ENCODE results near the gene PLPPR1. TPM values are rescaled to one million over a fixed set of nuclear protein-coding genes. Genes with fewer than 3 reads are reported as not detected.
"Not testable (repeated sequence)": the region's sequence is repeated elsewhere in the genome, so short reads cannot be mapped to it uniquely, and the experiment has no call there.

The PLPPR1 gene
- total RNA-seq, 1 experiment from 2014 or later: not detected

DNA sequence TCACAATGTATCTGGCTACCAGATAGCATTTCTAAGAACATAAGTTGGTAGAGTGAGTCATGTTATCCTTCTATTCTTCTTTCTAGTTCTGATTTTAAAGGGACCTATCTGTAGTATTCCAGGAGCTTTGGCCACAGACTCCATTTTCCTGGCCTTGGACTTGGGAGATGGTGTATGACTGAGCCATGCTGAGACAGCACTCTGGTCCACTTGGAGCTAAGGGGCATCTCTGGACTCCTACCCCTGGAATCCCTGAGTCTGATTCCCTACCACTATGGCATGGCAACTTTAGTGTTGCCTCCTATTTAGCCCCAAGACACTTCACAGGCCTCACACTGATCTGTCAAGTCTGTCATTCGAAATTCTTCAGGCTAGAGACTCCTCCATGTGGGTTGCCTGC lies 297.5 kb downstream of the PLPPR1 start:
- Histone ChIP-seq H3K4me3 (ENCODE audit: low read depth, low read length, poor library complexity, severe bottlenecking) (no peak overlapping the region), H3K9me3 (ENCODE audit: low read depth, low read length, poor library complexity, severe bottlenecking) (no peaks in the 10 kb centered on the region), H3K27me3 (replicated peaks; ENCODE audit: insufficient read depth, low read depth, low read length, poor library complexity) (peaks cover 14% of the 10 kb centered on the region), H3K36me3 (ENCODE audit: insufficient read depth, low read length, poor library complexity, severe bottlenecking) (no peaks in the 10 kb centered on the region), H3K4me1 (ENCODE audit: insufficient read depth, low read length, poor library complexity, severe bottlenecking) (no peaks in the 10 kb centered on the region), H3K27ac (ENCODE audit: low read depth, low read length, poor library complexity, severe bottlenecking) (no peak overlapping the region)
- POLR2A ChIA-PET (ENCODE audit: low non-redundant PET): no interaction called here
- no TSS peak for BruUV-seq (replicated peaks)
- CTCF ChIA-PET: interaction anchor here (0.6 kb wide), 1 partner anchor 964 kb away, joined by 3 read pairs; no protein-coding TSS in a partner anchor
- no peak for DNase-seq (ENCODE audit: low spot score)
- TF ChIP-seq, protein P1, sequence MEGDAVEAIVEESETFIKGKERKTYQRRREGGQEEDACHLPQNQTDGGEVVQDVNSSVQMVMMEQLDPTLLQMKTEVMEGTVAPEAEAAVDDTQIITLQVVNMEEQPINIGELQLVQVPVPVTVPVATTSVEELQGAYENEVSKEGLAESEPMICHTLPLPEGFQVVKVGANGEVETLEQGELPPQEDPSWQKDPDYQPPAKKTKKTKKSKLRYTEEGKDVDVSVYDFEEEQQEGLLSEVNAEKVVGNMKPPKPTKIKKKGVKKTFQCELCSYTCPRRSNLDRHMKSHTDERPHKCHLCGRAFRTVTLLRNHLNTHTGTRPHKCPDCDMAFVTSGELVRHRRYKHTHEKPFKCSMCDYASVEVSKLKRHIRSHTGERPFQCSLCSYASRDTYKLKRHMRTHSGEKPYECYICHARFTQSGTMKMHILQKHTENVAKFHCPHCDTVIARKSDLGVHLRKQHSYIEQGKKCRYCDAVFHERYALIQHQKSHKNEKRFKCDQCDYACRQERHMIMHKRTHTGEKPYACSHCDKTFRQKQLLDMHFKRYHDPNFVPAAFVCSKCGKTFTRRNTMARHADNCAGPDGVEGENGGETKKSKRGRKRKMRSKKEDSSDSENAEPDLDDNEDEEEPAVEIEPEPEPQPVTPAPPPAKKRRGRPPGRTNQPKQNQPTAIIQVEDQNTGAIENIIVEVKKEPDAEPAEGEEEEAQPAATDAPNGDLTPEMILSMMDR (conservative IDR thresholded peaks at IDR 0.05; ENCODE audit: low read depth, low read length): no peak
- TF ChIP-seq EZH2 (IDR thresholded peaks at IDR 0.05; ENCODE audit: borderline replicate concordance, low read depth, low read length, poor library complexity, severe bottlenecking): no peak
- intact Hi-C loops (cut with micrococcal nuclease; ENCODE audit: unreplicated experiment): no loop called here

DNA sequence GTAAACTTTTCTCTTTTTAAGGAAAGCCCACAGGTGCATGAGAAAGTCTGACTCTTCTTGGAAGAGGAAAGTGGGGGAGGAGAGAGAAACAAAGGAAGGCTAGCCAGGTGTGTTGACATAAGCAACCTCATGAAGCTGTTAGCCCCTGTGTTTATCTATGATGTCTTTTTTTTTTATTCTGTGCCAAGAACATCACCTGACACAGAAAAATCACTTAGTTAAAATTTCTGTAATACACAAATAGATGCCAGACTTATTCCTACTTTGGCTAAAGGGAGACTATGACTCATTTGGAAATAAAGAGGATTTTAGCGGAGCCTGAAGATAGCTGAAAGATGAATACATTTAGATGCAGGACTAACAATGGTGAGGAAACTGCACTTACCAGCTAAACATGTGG lies 298.0 kb downstream of the PLPPR1 start:
- POLR2A ChIA-PET (ENCODE audit: low non-redundant PET): no interaction called here
- CTCF ChIA-PET: interaction anchor here (0.6 kb wide), 1 partner anchor 964 kb away, joined by 3 read pairs; no protein-coding TSS in a partner anchor
- Histone ChIP-seq H3K27ac (ENCODE audit: low read depth, low read length, poor library complexity, severe bottlenecking) (no peak overlapping the region), H3K9me3 (ENCODE audit: low read depth, low read length, poor library complexity, severe bottlenecking) (no peaks in the 10 kb centered on the region), H3K4me1 (ENCODE audit: insufficient read depth, low read length, poor library complexity, severe bottlenecking) (no peaks in the 10 kb centered on the region), H3K36me3 (ENCODE audit: insufficient read depth, low read length, poor library complexity, severe bottlenecking) (no peaks in the 10 kb centered on the region), H3K4me3 (ENCODE audit: low read depth, low read length, poor library complexity, severe bottlenecking) (no peak overlapping the region), H3K27me3 (replicated peaks; ENCODE audit: insufficient read depth, low read depth, low read length, poor library complexity) (peaks cover 17% of the 10 kb centered on the region)
- no peak for DNase-seq (ENCODE audit: low spot score)
- BruUV-seq (replicated peaks): no TSS peak
- no peak for TF ChIP-seq EZH2 (IDR thresholded peaks at IDR 0.05; ENCODE audit: borderline replicate concordance, low read depth, low read length, poor library complexity, severe bottlenecking)
- TF ChIP-seq, protein P1 (conservative IDR thresholded peaks at IDR 0.05; ENCODE audit: low read depth, low read length): no peak
- intact Hi-C loops (cut with micrococcal nuclease; ENCODE audit: unreplicated experiment): no loop called here

DNA sequence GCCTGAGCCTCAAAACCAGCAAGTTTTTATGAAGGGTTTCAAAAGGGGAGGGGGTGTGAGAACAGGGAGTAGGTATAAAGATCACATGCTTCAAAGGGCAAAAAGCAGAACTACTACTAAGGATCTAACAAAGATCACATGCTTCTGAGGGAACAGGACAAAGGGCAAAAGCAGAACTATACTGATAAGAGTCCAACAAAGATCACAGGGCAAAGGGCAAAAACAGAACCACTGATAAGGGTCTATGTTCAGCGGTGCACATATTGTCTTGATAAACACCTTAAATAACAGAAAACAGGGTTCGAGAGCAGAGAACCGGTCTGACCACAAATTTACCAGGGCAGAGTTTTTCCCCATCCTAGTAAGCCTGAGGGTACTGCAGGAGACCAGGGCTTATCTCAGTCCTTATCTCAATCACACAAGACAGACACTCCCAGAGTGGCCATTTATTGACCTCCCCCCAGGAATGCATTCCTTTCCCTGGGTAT lies 298.9 kb downstream of the PLPPR1 start:
- H3K4me1 ChIP-seq (ENCODE audit: insufficient read depth, low read length, poor library complexity, severe bottlenecking); H3K27ac ChIP-seq (ENCODE audit: low read depth, low read length, poor library complexity, severe bottlenecking); POLR2A ChIA-PET (ENCODE audit: low non-redundant PET); intact Hi-C loops (cut with micrococcal nuclease; ENCODE audit: unreplicated experiment); H3K36me3 ChIP-seq (ENCODE audit: insufficient read depth, low read length, poor library complexity, severe bottlenecking); H3K4me3 ChIP-seq (ENCODE audit: low read depth, low read length, poor library complexity, severe bottlenecking); H3K9me3 ChIP-seq (ENCODE audit: low read depth, low read length, poor library complexity, severe bottlenecking); CTCF ChIA-PET; BruUV-seq (replicated peaks); DNase-seq (ENCODE audit: low spot score): not testable (repeated sequence)
- H3K27me3 ChIP-seq (replicated peaks; ENCODE audit: insufficient read depth, low read depth, low read length, poor library complexity): peaks cover 21% of the 10 kb centered on the region

DNA sequence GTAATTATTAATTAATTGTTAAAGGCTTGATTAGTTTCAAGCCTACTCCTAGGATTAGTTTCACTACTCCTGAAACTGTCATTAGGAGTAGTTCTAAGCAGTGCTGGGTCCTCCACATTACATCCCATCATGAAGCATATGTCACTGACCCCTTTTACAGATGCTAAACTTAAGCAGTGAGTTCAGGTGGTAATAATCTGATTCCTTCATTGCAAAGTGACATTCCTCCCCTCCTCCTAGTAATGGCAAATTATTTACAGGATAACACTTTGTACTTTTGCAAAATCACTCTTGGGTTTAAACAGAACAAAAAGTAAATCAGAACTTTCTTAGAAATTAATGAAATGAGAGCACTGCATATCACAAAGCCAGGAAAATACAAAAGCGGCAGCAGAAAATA lies 303.8 kb downstream of the PLPPR1 start:
- no peak for TF ChIP-seq EZH2 (IDR thresholded peaks at IDR 0.05; ENCODE audit: borderline replicate concordance, low read depth, low read length, poor library complexity, severe bottlenecking)
- TF ChIP-seq, protein P1 (conservative IDR thresholded peaks at IDR 0.05; ENCODE audit: low read depth, low read length): no peak
- intact Hi-C loops (cut with micrococcal nuclease; ENCODE audit: unreplicated experiment): no loop called here
- H3K4me3 ChIP-seq (ENCODE audit: low read depth, low read length, poor library complexity, severe bottlenecking): no peak overlapping the region
- H3K27ac ChIP-seq (ENCODE audit: low read depth, low read length, poor library complexity, severe bottlenecking): no peak overlapping the region
- no TSS peak for BruUV-seq (replicated peaks)
- H3K9me3 ChIP-seq (ENCODE audit: low read depth, low read length, poor library complexity, severe bottlenecking): no peaks in the 10 kb centered on the region
- H3K4me1 ChIP-seq (ENCODE audit: insufficient read depth, low read length, poor library complexity, severe bottlenecking): no peaks in the 10 kb centered on the region
- DNase-seq (ENCODE audit: low spot score): no peak
- CTCF ChIA-PET: no interaction called here
- peaks cover 24% of the 10 kb centered on the region for H3K27me3 ChIP-seq (replicated peaks; ENCODE audit: insufficient read depth, low read depth, low read length, poor library complexity)
- no peaks in the 10 kb centered on the region for H3K36me3 ChIP-seq (ENCODE audit: insufficient read depth, low read length, poor library complexity, severe bottlenecking)
- POLR2A ChIA-PET (ENCODE audit: low non-redundant PET): no interaction called here
